HG03108 (cell line): ENCODE data around the gene PHAF1.

Source experiments
- ATAC-seq: cut with Tn5 transposase; IDR thresholded peaks from one replicate; pipeline ENCODE4 v1.9.1; 2021; ENCODE audit warnings: moderate library complexity; ENCODE audit not compliant: unreplicated experiment

Gene PHAF1

DNA sequence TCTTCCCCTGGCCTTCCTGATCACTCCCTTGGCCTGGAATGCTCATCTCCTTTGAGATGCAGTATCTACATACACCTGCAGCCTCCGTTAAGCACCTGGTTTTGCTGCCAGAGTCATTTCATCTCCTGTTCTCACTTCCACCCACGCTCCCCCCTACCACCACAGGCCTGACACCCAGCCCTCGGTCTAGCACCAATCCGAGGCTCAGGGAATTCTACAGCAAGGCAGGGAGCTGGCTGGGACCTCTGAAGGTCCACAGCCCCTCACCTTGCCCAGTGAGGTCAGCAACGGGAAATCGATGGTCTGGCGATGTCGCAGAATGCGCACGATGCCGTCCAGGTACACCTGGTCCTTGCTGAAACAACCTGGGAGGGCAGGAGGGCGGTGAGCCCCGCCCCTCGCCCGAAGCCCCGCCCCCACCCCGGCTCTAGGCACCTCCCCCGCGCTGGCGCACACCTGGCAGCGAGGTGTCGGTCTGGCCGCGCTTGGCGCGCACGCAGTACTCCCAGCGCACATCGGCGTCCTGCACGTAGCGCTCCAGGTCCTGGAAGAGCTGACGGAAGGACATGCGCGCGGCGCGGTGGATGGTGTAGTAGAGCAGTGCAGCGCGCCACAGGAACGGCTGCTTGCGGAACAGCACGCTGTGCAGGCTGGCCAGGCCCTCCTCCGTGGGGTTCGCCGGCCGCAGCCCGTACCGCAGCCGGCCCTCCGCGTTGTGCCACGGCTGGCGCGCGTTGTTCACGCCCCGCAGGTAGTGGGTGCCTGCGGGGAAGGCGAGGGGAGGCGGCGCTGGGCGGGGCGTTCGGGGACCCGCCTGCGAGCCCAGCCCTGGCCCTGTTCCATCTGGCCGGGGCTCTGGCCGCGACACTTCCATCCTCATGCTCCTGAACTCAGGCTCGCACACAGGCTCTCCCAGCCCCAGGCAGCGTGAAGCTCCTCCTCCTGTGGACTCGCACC is 68.3 kb downstream of the PHAF1 start:
- ATAC-seq, result no peak

DNA sequence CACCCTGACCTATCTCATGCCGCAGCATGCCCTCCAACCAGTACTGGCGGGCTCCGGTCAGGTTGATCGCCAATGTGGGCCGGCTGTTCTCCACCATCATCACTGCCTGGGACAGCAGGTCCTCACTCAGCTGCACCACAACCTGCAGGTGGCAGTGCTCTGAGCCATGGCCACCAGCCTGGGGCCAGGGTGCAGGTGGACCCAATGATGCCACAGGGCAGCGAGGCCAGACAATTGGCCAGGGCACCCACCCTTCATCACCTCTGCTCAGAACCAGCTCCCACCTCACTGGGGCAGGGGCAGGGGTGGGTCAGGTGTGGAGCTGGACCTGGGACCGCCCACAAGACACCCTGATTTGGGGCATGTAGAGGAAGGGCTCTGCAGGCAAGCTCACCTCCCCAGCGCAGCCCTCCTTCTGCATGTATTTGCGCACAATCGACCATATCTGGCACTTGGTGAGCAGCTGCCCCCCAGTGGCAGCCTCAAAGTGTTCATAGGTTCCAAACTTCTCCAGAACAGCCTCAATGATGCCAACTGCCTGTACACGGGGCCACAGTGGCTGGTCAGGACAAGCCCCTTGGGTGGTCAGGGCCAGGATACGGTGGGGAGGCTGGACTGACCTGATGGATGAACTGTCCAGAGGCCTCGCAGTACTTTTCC is 69.8 kb downstream of the PHAF1 start:
- ATAC-seq, result no peak

DNA sequence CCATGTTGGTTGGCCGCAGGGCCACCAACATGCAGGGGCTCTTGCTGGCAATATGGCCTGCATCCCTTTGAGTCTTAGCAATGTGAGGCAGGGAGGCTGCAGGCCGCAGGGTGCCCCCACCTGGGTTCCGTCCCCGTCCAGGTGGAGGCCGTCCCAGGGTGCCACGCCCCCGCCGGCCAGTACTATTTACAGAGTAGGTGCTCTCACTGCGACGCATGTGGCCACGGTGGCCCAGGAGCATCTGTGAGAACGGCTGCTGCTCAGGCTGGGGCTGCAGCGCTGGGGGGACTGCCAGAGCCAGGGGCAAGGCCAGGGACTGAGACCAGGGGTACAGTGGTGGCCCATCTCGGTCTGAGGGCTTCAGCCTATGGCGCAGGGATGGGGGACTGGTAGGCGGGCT is 70.4 kb downstream of the PHAF1 start:
- no peak for ATAC-seq

DNA sequence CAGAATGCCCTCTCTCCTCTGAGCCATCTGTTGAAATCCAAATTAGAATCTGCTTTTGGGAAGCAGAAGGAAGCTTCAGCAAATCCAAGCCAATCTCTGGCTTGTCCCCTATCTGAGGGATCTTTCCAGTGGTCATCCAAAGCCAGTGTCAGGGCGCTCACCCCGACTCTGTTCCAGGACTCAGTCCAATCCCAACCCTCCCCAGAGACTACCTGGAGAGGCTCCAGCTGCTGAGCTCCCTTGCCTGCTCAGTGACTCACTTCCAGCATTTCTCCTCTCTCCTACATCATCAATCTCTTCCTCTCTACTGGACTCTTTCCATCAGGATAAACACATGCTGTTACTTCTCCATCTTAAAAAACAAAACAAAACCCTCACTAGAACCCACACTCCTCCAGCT is 71.6 kb downstream of the PHAF1 start:
- no peak for ATAC-seq

DNA sequence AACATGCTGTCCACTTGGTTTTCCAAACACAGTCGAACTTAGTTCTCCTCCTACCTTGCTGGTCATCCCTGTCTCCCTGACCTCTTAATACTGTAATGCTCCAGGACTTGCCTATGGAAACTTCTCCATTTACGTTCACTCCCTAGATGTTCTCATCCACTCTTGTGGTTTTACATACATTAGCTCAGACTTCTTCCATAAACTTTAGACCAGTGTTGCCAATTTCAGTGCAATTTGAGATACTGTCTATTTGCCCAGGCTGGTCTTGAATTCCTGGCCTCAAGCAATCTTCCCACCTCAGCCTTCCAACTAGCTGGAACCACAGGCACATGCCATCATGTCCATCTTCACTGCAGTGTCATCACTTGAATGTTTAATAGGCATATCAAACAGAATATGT is 72.5 kb downstream of the PHAF1 start:
- no peak for ATAC-seq

DNA sequence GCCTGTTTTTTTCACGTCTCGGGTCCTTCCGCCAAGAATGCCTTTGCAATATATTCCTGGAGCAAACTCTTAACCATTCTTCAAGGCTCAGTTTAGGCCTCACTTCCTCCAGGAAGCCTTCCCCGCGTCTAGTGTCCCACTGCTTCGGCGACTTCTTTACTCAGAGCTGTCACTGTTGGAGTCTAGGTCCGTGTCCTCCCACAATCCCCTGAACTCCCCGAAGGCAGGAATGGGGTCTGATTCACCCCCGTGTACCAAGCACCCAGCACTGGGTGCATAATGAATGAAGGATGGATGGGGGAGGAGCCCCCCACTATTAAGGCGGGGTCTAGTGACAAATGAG is 73.5 kb downstream of the PHAF1 start:
- no peak for ATAC-seq

DNA sequence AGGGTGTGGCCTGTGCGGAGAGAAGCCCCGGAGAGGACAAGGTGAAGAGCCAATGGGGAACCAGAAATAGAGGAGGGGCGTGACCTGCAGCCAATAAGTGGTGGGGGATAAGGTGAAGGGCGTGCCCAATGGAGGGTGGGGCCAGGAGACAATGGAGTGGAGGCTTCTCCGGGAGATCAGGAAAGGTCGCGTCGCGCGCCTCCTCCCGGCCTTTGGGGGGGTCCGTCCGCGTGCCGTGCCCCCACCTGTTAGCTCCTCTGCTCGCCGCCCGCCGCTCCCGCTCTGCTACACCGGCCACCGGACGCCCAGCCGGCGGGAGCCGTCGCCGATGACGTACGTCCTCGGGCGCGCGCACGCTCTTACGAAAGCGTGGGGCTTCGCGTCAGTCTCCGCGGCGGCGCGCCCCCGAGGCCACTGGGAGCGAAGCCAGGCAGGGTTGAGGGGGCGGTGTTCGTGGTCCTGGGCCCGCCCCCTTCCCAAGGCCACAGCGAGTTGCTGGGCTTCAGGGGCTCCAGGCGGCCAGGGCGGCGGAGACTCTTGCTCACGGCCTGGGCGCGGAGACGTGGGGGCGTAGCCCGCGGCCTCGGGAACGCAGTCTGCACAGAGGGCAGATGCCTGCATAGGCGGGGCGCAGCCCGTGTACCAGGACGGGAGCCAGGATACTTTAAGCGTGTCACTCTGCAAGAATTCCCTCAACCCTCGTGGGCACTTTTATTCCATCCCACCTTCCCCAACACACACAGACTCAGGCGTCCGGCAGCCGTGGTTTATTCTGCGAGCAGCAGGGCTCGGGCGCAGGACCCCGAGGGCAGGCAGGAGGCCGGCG is 74.1 kb downstream of the PHAF1 start, which contains the start of gene MATCAP1:
Gene MATCAP1, minus strand, starts transcription at position 337 of the 826 bp plus-strand sequence. CDS start 3,353 bp downstream, outside the sequence.
- ATAC-seq, result peak; percentile 90

DNA sequence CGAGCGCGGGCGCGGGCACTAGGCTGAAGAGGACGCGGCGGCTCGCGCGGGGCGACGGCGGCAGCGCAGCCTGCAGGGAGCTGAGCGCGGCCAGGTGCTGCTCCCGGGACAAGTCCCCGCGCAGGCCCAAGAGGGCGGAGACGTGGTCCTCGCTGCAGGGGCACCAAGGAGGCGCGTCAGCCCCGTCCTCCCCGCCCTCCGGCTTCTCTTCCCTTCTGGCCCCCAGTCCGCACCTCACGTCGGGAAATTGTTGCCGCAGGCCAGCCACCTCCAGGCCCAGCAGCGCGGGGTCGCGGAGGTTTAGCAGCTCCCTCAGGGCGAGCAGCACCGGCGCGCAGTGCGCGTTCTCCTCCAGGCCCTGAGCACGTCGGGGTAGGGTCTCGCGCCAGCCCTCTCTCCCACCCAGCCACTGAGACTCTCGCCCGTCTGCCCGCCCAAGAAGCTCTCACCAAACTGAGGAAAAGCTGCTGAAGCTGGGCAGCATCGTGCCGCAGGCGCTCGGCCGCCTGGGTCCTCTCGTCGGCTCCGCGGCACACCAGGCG is 74.8 kb downstream of the PHAF1 start:
- no peak for ATAC-seq

DNA sequence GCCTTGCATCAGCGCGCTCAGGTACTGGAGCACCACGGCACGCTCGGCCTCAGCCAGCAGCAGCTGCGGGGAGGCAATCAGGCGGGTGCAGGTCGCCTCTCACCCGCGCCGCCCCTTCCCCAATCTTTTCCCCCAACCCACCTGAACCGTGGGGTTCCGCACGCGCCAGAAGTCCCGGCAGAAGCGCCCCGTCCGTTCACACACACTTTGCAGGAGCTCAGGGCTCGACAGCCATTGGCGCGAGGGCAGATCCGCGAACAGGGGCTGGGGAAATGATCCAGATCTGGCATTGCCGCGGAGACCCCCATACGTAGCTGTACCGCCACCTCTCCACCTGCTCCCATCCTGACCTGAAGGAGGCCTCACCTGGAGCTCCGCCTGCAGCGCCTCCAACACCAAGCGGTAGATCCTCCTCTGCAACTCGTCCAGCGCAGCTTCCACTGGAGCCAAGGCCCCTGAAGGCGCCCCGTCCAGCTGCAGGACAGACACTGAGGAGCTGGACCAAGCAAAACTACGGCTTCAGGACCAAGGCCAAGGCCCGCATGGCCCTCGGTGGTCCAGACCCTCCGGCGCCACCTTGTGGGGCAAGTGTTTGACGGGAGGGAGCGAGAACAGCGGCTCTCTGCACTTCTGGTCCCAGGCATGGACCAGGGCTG is 75.4 kb downstream of the PHAF1 start:
- no peak for ATAC-seq

DNA sequence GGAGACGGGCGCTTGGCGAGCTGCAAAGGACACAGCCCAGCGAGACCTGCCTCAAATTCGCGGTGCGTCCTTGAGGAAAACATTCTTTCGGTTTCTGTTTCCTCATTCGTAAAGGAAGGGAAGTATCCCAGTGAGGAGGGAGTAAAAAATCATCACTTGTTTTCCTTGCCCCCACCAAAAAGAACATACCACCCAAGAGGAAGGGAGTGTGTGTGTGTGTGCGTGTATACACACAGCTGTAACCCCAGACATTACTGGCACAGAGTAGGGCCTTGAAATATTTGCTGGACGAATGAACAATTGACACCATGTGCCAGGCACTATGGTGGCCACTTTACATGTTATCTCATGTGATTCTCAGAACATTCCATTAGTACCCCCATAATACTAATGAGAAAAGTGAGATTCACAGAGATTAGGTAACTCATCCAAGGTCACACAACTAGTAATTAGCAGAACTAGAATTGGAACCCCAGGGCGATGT is 76.0 kb downstream of the PHAF1 start:
- ATAC-seq, result no peak

DNA sequence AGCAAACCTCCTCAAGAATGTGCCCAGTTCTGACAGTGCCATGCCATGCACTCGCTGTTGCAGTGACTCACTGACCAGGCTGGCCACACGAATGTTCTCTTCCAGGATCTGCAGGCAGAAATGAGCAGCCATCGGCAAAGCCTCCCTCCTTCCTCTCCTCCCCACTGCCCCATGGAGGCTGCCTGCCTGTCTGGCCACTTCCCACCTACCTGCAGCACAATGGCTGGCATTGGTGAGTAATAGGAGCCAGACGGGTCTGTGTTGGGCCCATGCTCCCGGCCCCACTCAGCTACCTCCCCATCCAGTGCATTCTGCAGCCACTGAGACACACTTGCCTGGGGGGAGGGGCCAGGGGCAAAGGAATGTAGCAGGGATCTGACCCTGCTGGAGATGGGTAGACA is 76.8 kb downstream of the PHAF1 start:
- no peak for ATAC-seq

DNA sequence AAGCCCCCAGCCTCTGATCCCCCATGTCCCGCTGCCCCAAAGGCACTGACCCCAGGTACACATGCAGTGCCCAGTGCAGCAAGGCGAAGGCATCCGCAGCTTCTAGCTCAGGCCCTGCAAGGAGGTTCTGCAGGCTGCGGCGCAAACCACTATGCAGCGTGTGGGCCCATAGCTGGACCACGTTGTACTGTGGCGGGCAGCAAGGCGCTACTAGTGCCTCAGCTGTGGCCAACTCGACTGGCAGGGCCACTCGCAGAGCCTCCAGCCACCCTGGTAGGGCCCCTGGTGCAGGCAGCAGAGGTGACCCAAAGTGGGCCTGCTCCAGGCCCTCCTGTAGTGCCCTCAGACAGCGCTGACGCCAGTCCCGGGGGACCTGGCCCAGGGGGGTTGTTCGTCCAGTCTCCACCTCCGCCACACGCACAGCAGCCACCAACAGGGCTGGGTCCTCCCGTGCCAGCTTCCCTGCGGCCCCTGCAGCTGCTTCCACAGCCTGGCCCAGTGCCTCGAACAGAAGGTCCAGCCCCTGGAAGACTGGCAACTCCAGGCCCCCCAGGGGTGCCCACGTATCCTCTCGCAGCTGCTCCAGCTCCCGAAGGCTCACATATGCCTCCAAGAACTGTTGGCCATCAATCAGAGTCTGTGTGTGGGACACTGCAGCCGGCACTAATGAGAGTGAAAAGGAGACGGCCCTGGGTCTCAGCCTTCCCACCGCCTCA is 77.6 kb downstream of the PHAF1 start:
- ATAC-seq, result no peak

DNA sequence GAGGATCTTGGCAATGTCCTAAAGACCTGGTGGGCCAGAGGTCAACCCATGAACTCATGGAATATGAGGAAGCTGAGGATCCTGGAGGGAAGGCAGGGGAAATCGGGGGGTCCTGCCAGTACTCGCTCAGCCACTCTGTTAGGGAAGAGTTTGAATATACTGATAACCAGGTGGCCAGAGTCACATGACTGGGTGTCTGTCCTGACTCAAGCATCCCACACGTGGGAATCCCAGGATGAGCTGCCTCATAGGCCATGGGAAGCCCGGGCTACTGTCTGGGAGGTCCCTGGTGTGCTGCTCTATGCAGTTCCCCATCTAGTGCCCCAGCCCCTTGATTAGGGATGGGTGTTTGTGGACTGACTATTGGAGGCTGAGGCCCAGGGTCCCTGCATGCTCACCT is 78.6 kb downstream of the PHAF1 start:
- no peak for ATAC-seq

DNA sequence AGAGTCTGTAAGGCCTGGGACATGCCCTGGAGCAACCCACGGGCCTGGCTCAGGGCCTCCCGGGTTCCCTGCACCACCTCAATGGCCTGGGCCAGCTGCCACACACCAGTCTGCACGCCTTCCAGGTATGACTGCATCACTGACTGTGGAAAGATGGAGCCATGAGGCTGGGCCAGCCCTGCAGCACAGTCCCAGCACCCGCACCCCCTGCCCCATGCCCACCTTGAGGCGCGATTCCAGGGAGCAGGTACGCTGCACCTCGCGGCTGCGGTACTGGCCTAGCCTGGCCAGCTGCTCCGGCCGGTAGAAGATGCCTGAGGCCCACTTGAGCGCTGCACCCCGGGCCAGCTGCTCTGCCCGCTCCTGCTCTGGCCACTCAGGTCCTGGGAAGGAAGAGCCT is 79.1 kb downstream of the PHAF1 start:
- no peak for ATAC-seq

DNA sequence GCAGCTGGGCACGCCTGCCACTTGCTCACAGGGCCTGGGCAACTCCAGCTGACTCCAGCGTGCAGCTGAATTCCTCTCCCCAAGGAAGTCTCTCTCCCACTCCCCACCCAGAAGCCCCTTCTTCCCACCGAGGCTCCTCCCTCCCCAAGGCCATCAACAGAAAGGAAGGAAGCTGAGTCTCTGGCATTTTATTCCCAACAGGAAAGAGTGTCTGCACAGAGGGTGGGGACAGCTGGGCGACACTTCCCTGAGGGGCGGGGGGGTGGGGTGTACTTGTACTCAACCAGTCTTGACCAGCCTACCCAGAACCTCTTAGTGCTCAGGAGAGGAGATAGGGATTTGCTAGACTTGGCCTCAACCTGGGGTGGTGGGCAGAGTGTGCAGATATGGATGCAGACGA is 80.3 kb downstream of the PHAF1 start, which contains the start of gene EXOC3L1:
Gene EXOC3L1, minus strand, starts transcription at position 96 of the 400 bp plus-strand sequence. CDS start 460 bp downstream, outside the sequence.
- ATAC-seq, result no peak

DNA sequence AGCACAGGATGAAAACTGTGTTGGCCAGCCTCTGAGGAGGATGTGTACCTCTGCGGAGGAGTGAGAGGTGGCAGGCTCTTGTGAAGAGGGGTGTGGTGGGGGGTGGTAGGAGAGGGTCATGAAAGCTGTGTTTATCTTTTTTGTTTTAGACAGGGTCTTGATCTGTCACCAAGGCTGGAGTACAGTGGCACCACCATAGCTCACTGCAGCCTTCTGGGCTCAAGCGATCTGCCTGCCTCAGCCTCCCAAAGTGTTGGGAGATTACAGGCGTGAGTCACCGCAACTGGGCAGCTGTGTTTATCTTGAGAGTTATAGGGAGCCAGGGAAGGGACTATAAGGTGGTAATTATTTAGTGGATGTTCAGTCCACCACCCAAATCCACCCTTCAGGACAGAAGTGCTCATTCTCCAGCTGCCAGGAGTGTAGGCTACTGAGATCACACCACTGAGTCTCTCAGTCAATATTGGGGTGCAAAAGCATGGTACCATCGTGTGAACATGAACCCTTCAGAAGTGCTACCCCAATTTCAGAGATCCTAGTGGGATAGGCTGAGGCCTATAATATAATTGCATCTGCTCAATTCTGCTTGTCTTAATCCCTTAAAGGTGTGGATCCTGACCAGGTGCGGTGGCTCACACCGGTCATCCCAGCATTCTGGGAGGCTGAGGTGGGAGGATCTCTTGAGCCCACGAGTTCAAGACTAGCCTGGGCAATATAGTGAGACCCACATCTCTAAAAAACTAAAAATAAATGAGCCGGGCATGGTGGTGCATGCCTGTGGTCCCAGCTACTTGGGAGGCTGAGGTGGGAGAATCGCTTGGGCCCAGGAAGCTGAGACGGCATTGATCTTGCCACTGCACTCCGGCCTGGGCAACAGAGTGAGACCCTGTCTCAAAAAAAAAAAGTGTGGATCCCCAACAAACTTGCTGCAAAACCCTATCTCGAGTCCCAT is 81.0 kb downstream of the PHAF1 start:
- no peak for ATAC-seq

DNA sequence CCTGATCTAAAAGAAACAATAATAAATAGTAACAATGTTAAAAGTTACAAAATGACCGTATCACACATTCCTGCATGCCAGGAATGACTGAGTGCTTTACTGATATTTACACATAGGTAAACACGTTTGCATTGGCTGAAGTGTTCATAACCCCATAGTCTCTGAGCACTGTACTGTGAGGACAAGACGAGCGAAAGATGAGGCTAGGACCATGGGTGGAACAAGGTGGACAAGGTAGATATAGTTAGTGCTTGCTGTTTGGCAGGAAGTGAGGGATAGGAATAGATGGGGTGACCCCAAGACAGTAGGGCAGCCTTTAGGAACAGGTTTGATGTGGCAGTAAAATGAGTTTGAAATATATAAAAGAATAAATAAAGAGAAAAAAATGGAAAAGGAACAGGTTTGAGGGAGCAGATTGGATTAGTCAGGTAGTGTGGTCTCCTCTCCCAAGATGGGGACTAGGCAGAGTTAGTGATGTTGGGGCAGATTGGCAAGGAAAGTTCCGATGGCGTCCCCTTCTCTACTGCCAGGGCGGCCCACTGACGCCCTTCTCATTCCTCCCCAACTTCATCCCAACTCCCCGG is 81.8 kb downstream of the PHAF1 start:
- no peak for ATAC-seq

DNA sequence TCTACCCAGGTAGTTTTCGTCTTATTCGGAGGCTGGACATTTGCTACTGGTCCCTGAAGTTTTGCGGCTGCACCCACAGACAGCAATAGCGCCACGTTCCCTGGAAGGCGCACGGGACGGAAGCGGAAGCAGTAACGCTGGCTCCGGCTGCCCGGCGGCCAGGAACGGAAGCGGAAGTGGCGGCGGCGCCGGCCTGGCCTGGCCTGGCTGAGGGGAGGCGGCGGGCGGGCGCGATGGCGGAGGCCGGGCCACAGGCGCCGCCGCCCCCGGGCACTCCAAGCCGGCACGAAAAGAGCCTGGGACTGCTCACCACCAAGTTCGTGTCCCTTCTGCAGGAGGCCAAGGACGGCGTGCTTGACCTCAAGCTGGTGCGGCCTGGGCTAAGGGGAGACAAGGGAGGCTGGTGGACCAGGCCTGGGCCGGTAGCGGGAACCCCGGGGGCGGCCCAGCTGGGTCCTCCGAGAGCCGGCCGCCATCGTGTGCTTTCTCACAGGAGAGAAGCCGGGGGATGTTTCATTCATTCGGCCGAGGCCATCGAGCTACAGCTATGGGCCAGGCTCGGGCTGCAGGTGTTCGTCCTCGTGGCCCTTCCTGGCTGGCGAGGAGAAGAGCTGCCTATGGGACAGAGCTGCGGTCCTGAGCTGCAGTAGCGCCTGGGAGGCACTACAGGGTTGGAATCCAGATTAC is 82.4 kb downstream of the PHAF1 start, which contains the start of gene E2F4:
Gene E2F4, plus strand, starts transcription at position 161 of the 687 bp plus-strand sequence. Its CDS starts 73 bp downstream, at position 234.
- peak; percentile 87 for ATAC-seq
